ENCODE measurements around the gene MBD6. TPM values are rescaled to one million over a fixed set of nuclear protein-coding genes. Genes with fewer than 3 reads are reported as not detected.
A peak's percentile ranks its signal among the peaks of the same experiment; 100 is the strongest.

Gene MBD6
- total RNA-seq, 2 experiments from 2014 or later: 71.7 to 73.4 TPM

DNA sequence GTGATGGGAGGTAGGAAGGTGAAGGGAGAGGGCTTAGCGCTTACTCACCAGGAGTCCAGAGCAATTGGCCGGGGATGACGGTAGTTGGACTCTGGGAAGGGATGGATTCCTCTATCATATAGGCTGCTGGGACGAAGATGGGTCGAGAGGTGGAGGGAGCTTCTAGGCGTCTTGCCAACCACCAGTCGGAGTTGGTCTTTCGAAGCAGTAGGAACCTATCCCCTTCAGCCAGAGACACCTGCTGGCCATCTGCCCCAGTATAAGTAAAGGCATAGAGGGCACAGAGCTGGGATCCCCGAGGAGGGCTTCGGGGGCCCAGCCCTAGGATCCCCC, 43.6 kb upstream of the MBD6 start:
- H3K27me3 Mint-ChIP-seq: no peaks in the 10 kb centered on the region
- peak overlapping the region; percentile 100 for H3K27ac Mint-ChIP-seq
- H3K4me1 Mint-ChIP-seq: peaks cover 58% of the 10 kb centered on the region
- ChIA-PET CTCF (interaction anchor here (1.0 to 15.2 kb wide), 2 partner anchors 17 to 26 kb away, joined by 4 to 204 read pairs; partner anchors contain the start of gene GLI1), POLR2A (interaction anchor here (0.9 to 7.9 kb wide), 8 partner anchors 10 to 304 kb away, joined by 3 to 72 read pairs (median 9); partner anchors contain the start of genes DCTN2, DDIT3, GLI1 and MARS1)
- H3K4me3 Mint-ChIP-seq: peak overlapping the region; percentile 89
- no peaks in the 10 kb centered on the region for H3K9me3 Mint-ChIP-seq
- no peak for DNase-seq
- peaks cover 54% of the 10 kb centered on the region for H3K36me3 Mint-ChIP-seq (ENCODE audit: low read depth)

DNA sequence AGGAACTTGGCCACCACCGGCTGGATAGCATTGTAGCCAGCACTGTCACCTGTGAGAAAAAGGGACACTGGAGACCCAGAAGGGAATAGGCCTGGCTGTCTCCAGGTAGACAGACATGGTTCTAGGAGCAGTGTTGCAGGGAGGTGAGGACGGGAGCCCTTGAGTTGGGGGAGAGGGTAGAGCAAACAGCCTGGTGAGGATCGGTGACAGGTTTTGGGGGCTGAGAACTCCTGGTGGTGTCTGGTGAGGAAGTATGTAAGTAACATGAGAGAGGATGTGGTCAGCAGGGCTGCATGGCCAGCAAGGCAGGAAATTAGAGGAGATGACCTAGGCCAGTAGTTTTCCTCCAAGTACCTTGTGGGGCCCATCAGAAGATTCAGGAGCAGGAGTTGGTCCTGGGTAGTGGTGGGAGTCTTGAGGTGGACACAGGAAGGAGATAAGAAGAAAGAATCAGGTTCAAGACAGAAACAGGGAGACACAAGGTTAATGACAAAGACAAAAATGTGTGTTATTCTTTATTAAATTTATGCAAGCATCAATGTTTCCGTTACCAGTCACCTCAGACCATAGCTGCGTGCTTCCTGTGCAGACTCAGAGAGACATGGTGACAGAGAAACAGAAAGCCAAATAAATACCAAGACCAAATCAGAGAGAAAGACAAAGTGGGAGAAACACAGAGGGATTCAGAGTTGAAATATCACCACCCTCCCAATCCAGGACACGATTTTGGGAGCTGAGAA, 43.1 kb upstream of the MBD6 start, which contains the start of gene ARHGAP9:
Gene ARHGAP9 (minus strand): TSS at position 491 of the 740 bp plus-strand sequence. CDS start 460 bp downstream, at position 31.
- Mint-ChIP-seq H3K4me3 (peak within 1 kb of the TSS; percentile 89), H3K4me1 (peaks cover 53% of the 10 kb centered on the region), H3K9me3 (no peaks in the 10 kb centered on the region), H3K36me3 (ENCODE audit: low read depth) (peaks cover 48% of the 10 kb centered on the region), H3K27ac (peak within 1 kb of the TSS; percentile 100), H3K27me3 (no peaks in the 10 kb centered on the region)
- POLR2A ChIA-PET: interaction anchor here (0.6 to 7.9 kb wide), 17 partner anchors 9 to 833 kb away, joined by 3 to 72 read pairs (median 4); partner anchors contain the start of genes DCTN2, DDIT3, GLI1 and MARS1
- DNase-seq: peak; percentile 73
- CTCF ChIA-PET: interaction anchor here (0.8 to 15.2 kb wide), 5 partner anchors 18 to 105 kb away, joined by 3 to 204 read pairs (median 3); partner anchors contain the start of genes GLI1 and INHBC

- peaks cover 36% of the 10 kb centered on the region for H3K36me3 Mint-ChIP-seq (ENCODE audit: low read depth)
- H3K4me3 Mint-ChIP-seq: no peak overlapping the region
- DNase-seq: no peak
- peak overlapping the region; percentile 55 for H3K27ac Mint-ChIP-seq
- H3K27me3 Mint-ChIP-seq: no peaks in the 10 kb centered on the region
- POLR2A ChIA-PET: no interaction called here
- no peaks in the 10 kb centered on the region for H3K9me3 Mint-ChIP-seq
- peaks cover 42% of the 10 kb centered on the region for H3K4me1 Mint-ChIP-seq
- CTCF ChIA-PET: interaction anchor here (15.2 kb wide), 1 partner anchor 20 kb away, joined by 204 read pairs; the partner anchor contains the start of gene GLI1
Observed at GRCh38 chr12:57481671-57482070, 41.0 kb upstream of the MBD6 start.

DNA sequence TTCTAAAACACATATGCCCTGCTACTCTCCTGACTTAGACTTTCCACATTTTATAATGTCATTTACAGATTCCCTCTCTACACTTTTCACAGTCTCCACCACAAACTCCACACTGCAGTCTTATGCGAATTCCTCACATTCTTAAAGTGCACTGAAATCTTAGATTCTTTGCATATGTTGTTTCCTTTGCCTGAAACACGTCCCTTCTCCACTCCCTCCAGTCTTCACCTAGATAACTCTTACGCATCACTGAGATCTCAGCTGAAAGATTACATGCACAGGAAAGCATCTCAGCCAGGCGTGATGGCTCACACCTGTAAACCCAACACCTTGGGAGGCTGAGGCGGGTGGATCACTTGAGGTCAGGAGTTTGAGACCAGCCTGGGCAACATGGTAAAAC, 39.2 kb upstream of the MBD6 start:
- Mint-ChIP-seq H3K4me1 (peaks cover 46% of the 10 kb centered on the region), H3K4me3 (no peak overlapping the region), H3K9me3 (no peaks in the 10 kb centered on the region), H3K27ac (no peak overlapping the region), H3K27me3 (no peaks in the 10 kb centered on the region), H3K36me3 (ENCODE audit: low read depth) (peaks cover 25% of the 10 kb centered on the region)
- ChIA-PET CTCF (no interaction called here), POLR2A (no interaction called here)
- no peak for DNase-seq

DNA sequence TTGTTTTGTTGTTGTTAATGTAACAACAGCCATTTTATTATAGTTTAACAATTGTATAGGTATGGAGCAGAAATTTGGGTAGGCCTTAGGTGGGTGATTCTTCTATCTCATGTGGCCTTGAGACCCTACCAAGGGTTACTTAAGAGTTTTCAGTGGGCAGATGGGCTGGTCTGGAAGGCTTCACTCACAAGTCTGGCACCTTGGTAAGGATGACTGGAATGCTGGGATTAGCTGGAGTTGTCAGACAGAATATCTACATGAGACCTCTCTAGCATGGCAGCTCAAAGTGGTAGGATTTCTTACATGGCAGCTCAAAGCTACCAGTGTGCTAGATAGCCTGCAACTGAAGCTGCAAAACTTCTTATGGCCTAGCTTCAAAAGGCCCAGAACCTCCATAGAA, 36.9 kb upstream of the MBD6 start:
- Mint-ChIP-seq H3K9me3 (no peaks in the 10 kb centered on the region), H3K36me3 (ENCODE audit: low read depth) (peaks cover 36% of the 10 kb centered on the region), H3K27ac (no peak overlapping the region), H3K27me3 (no peaks in the 10 kb centered on the region), H3K4me3 (no peak overlapping the region), H3K4me1 (peaks cover 42% of the 10 kb centered on the region)
- ChIA-PET POLR2A (interaction anchor here (6.9 kb wide), 1 partner anchor 7 kb away, joined by 47 read pairs; the partner anchor contains the start of gene ARHGAP9), CTCF (interaction anchor here (3.5 to 5.5 kb wide), 2 partner anchors 9 to 26 kb away, joined by 16 to 42 read pairs; partner anchors contain the start of gene GLI1)
- DNase-seq: no peak

- Mint-ChIP-seq H3K4me1 (peaks cover 38% of the 10 kb centered on the region), H3K4me3 (peak overlapping the region; percentile 86), H3K9me3 (no peaks in the 10 kb centered on the region), H3K27me3 (no peaks in the 10 kb centered on the region), H3K27ac (peak overlapping the region; percentile 78), H3K36me3 (ENCODE audit: low read depth) (peaks cover 43% of the 10 kb centered on the region)
- DNase-seq: no peak
- POLR2A ChIA-PET: interaction anchor here (1.1 to 6.9 kb wide), 6 partner anchors 8 to 57 kb away, joined by 3 to 47 read pairs (median 7); partner anchors contain the start of genes ARHGAP9 and DDIT3
- CTCF ChIA-PET: interaction anchor here (0.5 to 5.5 kb wide), 3 partner anchors 10 to 63 kb away, joined by 3 to 42 read pairs (median 16); partner anchors contain the start of gene GLI1
Observed at GRCh38 chr12:57487055-57487596, 35.5 kb upstream of the MBD6 start.

DNA sequence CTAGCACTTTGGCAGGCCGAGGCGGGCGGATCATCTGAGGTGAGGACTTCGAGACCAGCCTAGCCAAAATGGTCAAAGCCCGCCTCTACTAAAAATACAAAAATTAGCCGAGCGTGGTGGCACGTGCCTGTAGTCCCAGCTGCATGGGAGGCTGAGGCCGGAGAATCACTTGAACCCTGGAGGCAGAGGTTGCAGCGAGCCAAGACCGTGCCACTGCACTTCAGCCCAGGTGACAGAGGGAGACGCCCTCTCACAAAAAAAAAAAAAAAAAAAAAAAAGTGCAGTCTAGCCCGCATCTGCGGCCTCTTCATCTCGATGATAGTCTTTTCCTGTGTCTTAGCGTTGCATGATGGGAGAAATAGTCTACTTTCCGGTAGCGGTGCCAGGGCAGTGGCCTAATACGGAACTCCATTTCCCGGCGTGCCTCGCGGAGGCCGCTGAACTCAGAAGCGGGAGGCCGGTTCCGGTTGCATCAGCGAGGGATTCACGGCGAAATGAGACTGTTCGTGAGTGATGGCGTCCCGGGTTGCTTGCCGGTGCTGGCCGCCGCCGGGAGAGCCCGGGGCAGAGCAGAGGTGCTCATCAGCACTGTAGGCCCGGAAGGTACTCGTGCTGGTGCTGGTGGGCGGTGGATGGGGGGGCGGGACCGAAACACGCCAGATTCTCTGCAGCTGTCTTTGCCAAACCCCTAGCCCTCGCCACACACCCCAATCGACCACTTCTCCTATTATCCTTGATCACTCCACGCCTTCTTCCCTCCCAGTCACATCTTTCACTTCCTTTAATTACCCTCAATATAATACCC, 34.8 kb upstream of the MBD6 start, which contains the start of gene MARS1:
Gene MARS1 (plus strand): TSS at position 472 of the 805 bp plus-strand sequence. CDS start 23 bp downstream, at position 495.
- no peaks in the 10 kb centered on the region for H3K27me3 Mint-ChIP-seq
- H3K4me1 Mint-ChIP-seq: peaks cover 39% of the 10 kb centered on the region
- peak within 1 kb of the TSS; percentile 86 for H3K4me3 Mint-ChIP-seq
- H3K36me3 Mint-ChIP-seq (ENCODE audit: low read depth): peaks cover 48% of the 10 kb centered on the region
- H3K27ac Mint-ChIP-seq: peak within 1 kb of the TSS; percentile 78
- H3K9me3 Mint-ChIP-seq: no peaks in the 10 kb centered on the region
- CTCF ChIA-PET: interaction anchor here (3.5 to 5.5 kb wide), 2 partner anchors 11 to 28 kb away, joined by 16 to 42 read pairs; partner anchors contain the start of gene GLI1
- POLR2A ChIA-PET: interaction anchor here (1.1 to 6.9 kb wide), 8 partner anchors 9 to 57 kb away, joined by 3 to 47 read pairs (median 6); partner anchors contain the start of genes ARHGAP9 and DDIT3
- peak; percentile 95 for DNase-seq

DNA sequence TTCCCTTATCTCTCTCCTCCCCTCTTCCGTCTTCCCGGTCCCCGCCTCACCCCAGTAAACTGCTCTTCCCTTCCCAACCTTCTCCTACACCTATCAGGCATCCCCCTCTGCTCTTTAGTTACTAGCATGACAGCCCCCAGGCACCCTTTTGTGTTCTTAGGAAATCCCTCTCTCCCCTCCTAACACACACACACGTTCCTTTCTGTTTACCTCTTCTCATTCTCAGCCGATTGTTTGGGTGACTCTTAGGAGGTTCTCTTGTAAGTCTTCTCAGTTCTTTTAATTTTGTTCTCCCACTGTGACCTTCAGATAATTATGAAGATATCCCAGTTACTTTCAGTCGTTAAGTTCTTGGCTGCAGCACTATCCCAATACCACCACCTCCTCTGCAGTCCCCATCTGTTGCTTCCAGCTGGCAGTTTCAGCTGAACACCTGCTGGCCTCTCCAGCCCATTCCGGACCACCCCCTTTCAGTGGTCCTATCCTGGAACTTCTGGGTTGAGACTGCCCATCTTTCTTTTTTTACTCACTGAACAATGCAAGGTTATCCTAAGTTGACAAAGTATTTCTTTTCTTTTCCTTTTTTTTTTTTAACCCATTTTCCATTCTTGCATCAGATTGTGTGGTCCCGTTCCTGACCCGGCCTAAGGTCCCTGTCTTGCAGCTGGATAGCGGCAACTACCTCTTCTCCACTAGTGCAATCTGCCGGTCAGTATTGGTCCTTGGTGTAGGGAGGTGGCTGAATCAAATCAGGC, 34.0 kb upstream of the MBD6 start:
- H3K4me3 Mint-ChIP-seq: peak overlapping the region; percentile 86
- CTCF ChIA-PET: interaction anchor here (3.5 to 5.5 kb wide), 2 partner anchors 11 to 29 kb away, joined by 16 to 42 read pairs; partner anchors contain the start of gene GLI1
- peaks cover 36% of the 10 kb centered on the region for H3K4me1 Mint-ChIP-seq
- no peaks in the 10 kb centered on the region for H3K27me3 Mint-ChIP-seq
- peaks cover 51% of the 10 kb centered on the region for H3K36me3 Mint-ChIP-seq (ENCODE audit: low read depth)
- no peak for DNase-seq
- no peaks in the 10 kb centered on the region for H3K9me3 Mint-ChIP-seq
- POLR2A ChIA-PET: interaction anchor here (1.0 to 6.9 kb wide), 8 partner anchors 10 to 56 kb away, joined by 3 to 47 read pairs (median 6); partner anchors contain the start of genes ARHGAP9 and DDIT3
- H3K27ac Mint-ChIP-seq: peak overlapping the region; percentile 78

DNA sequence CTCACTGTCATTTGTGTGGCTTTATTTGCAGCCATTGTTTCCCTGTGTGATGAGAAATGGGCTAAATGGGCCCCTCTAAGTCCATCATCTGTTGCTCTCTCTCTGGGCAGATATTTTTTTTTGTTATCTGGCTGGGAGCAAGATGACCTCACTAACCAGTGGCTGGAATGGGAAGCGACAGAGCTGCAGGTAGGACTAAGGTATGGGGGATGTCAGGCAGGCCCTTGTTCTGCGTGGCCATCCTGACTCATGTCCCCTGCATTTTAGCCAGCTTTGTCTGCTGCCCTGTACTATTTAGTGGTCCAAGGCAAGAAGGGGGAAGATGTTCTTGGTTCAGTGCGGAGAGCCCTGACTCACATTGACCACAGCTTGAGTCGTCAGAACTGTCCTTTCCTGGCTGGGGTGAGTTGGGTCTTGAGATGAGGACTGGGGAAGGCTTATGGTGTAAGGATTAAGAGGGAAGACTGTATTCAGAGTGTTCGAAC, 33.4 kb upstream of the MBD6 start:
- no peak for DNase-seq
- POLR2A ChIA-PET: interaction anchor here (1.0 to 6.9 kb wide), 6 partner anchors 10 to 55 kb away, joined by 3 to 47 read pairs (median 7); partner anchors contain the start of genes ARHGAP9 and DDIT3
- no peaks in the 10 kb centered on the region for H3K27me3 Mint-ChIP-seq
- H3K4me1 Mint-ChIP-seq: peaks cover 36% of the 10 kb centered on the region
- H3K36me3 Mint-ChIP-seq (ENCODE audit: low read depth): peaks cover 51% of the 10 kb centered on the region
- CTCF ChIA-PET: interaction anchor here (5.5 kb wide), 1 partner anchor 12 kb away, joined by 42 read pairs; no protein-coding TSS in a partner anchor
- no peaks in the 10 kb centered on the region for H3K9me3 Mint-ChIP-seq
- H3K4me3 Mint-ChIP-seq: peak overlapping the region; percentile 86
- H3K27ac Mint-ChIP-seq: peak overlapping the region; percentile 78

GRCh38 chr12:57490126-57490525, 32.5 kb upstream of the MBD6 start:
- Mint-ChIP-seq H3K27me3 (no peaks in the 10 kb centered on the region), H3K36me3 (ENCODE audit: low read depth) (peaks cover 55% of the 10 kb centered on the region), H3K27ac (no peak overlapping the region)

More at GRCh38 chr12:57490126-57490525, 32.5 kb upstream of the MBD6 start:
- H3K4me1 Mint-ChIP-seq: peaks cover 36% of the 10 kb centered on the region
- no peaks in the 10 kb centered on the region for H3K9me3 Mint-ChIP-seq
- POLR2A ChIA-PET: interaction anchor here (1.3 to 6.9 kb wide), 2 partner anchors 11 to 16 kb away, joined by 3 to 47 read pairs; partner anchors contain the start of gene ARHGAP9
- DNase-seq: no peak
- CTCF ChIA-PET: interaction anchor here (1.3 to 5.5 kb wide), 3 partner anchors 13 to 38 kb away, joined by 3 to 42 read pairs (median 4); no protein-coding TSS in a partner anchor
- no peak overlapping the region for H3K4me3 Mint-ChIP-seq

All from activated CD4-positive, alpha-beta memory T cell treated with anti-CD3 and anti-CD28 coated beads, Interleukin-2, amount 10 ng/mL, durations not matched to agents 7 days and 5 days (primary cell).